Hepatic stellate cell (primary cell): ENCODE data around the gene MBNL1.
A peak's percentile ranks its signal among the peaks of the same experiment; 100 is the strongest.

Experiments
- DNase-seq: peaks from one replicate; pipeline ENCODE4 v3.0.0; 2011; ENCODE audit warnings: low spot score

Gene MBNL1

GRCh38 chr3:152253514-152253913 lies 15.2 kb upstream of the MBNL1 start:
- DNase-seq, result no peak

GRCh38 chr3:152254041-152254440 lies 14.7 kb upstream of the MBNL1 start:
- DNase-seq, result no peak

GRCh38 chr3:152255290-152255689 lies 13.4 kb upstream of the MBNL1 start:
- no peak for DNase-seq

GRCh38 chr3:152256851-152257562 lies 11.7 kb upstream of the MBNL1 start:
- no peak for DNase-seq

- DNase-seq, result no peak
These were observed 11.1 kb upstream of the MBNL1 start for GRCh38 chr3:152257563-152258035.

GRCh38 chr3:152258448-152259393 lies 10.0 kb upstream of the MBNL1 start:
- peak; percentile 43 for DNase-seq

GRCh38 chr3:152259468-152259867 lies 9.3 kb upstream of the MBNL1 start:
- DNase-seq, result no peak

- no peak for DNase-seq
These were observed 8.7 kb upstream of the MBNL1 start for GRCh38 chr3:152260026-152260425.

- no peak for DNase-seq
These were observed 8.2 kb upstream of the MBNL1 start for GRCh38 chr3:152260529-152260928.

- no peak for DNase-seq
These were observed 7.4 kb upstream of the MBNL1 start for GRCh38 chr3:152261329-152261728.

GRCh38 chr3:152263711-152264110 lies 5.0 kb upstream of the MBNL1 start:
- no peak for DNase-seq

GRCh38 chr3:152264378-152264777 lies 4.4 kb upstream of the MBNL1 start:
- DNase-seq, result no peak

- DNase-seq, result peak; percentile 61
These were observed 2.3 kb upstream of the MBNL1 start for GRCh38 chr3:152266221-152266995.

GRCh38 chr3:152267831-152268554 lies 736 bp upstream of the MBNL1 start:
- no peak for DNase-seq

- no peak for DNase-seq
These were observed 514 bp downstream of the MBNL1 start for GRCh38 chr3:152269056-152269830.

GRCh38 chr3:152269831-152270734 lies 1.4 kb downstream of the MBNL1 start:
- DNase-seq, result no peak

GRCh38 chr3:152270937-152271336 lies 2.2 kb downstream of the MBNL1 start:
- no peak for DNase-seq

GRCh38 chr3:152271501-152272236 lies 2.9 kb downstream of the MBNL1 start:
- DNase-seq, result no peak

GRCh38 chr3:152272771-152273242 lies 4.1 kb downstream of the MBNL1 start:
- no peak for DNase-seq
